Measurements from ENCODE around the gene LAT. TPM values are rescaled to one million over a fixed set of nuclear protein-coding genes. Genes with fewer than 3 reads are reported as not detected.
A peak's percentile ranks its signal among the peaks of the same experiment; 100 is the strongest.

The LAT gene
- total and polyA plus RNA-seq, 2 of the 13 experiments (the other 11 are each of a cell fraction or from before 2014, with no cell fraction given), result 2.0 to 3.0 TPM

DNA sequence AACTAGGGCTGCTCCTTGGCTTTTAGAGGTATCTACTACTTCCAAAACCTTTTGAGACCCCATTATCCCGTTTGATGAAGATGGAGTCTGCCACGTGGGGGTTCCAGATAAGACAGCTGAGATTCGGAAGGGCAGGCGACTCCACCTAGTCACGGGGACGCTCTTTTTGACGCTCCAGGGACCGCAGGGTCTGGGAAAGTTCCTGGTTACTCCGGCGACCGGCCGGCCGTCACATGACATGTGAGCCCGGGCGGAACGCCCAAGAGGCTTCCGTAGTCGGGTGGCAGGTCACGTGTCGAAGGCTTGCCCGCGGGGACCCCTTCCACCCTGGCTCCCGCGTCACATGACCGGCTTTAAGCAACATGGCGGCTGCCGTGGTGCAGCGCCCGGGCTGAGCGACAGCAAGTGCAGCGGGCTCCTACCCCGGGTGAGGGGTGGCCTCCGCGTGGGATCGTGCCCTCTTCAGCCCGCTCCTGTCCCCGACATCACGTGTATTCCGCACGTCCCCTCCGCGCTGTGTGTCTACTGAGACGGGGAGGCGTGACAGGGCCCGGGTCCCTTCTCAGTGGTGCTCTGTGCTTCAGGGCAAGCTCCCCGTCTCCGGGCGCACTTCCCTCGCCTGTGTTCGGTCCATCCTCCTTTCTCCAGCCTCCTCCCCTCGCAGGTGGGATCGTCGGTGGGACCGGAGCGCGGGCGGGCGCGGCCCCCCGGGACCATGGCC is 10.3 kb upstream of the LAT start, which contains the start of gene SPNS1 (continued):
- TF ChIP-seq, protein P1, sequence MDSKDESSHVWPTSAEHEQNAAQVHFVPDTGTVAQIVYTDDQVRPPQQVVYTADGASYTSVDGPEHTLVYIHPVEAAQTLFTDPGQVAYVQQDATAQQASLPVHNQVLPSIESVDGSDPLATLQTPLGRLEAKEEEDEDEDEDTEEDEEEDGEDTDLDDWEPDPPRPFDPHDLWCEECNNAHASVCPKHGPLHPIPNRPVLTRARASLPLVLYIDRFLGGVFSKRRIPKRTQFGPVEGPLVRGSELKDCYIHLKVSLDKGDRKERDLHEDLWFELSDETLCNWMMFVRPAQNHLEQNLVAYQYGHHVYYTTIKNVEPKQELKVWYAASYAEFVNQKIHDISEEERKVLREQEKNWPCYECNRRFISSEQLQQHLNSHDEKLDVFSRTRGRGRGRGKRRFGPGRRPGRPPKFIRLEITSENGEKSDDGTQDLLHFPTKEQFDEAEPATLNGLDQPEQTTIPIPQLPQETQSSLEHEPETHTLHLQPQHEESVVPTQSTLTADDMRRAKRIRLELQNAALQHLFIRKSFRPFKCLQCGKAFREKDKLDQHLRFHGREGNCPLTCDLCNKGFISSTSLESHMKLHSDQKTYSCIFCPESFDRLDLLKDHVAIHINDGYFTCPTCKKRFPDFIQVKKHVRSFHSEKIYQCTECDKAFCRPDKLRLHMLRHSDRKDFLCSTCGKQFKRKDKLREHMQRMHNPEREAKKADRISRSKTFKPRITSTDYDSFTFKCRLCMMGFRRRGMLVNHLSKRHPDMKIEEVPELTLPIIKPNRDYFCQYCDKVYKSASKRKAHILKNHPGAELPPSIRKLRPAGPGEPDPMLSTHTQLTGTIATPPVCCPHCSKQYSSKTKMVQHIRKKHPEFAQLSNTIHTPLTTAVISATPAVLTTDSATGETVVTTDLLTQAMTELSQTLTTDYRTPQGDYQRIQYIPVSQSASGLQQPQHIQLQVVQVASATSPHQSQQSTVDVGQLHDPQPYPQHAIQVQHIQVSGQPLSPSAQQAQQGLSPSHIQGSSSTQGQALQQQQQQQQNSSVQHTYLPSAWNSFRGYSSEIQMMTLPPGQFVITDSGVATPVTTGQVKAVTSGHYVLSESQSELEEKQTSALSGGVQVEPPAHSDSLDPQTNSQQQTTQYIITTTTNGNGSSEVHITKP (CRISPR knock-in tag; IDR thresholded peaks at IDR 0.05; ENCODE audit: low read depth), result 0 out of 2 replicates have a peak, but pooled peaks have one; percentile 39
- TF ChIP-seq, protein P2, sequence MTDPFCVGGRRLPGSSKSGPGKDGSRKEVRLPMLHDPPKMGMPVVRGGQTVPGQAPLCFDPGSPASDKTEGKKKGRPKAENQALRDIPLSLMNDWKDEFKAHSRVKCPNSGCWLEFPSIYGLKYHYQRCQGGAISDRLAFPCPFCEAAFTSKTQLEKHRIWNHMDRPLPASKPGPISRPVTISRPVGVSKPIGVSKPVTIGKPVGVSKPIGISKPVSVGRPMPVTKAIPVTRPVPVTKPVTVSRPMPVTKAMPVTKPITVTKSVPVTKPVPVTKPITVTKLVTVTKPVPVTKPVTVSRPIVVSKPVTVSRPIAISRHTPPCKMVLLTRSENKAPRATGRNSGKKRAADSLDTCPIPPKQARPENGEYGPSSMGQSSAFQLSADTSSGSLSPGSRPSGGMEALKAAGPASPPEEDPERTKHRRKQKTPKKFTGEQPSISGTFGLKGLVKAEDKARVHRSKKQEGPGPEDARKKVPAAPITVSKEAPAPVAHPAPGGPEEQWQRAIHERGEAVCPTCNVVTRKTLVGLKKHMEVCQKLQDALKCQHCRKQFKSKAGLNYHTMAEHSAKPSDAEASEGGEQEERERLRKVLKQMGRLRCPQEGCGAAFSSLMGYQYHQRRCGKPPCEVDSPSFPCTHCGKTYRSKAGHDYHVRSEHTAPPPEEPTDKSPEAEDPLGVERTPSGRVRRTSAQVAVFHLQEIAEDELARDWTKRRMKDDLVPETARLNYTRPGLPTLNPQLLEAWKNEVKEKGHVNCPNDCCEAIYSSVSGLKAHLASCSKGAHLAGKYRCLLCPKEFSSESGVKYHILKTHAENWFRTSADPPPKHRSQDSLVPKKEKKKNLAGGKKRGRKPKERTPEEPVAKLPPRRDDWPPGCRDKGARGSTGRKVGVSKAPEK (CRISPR knock-in tag; IDR thresholded peaks at IDR 0.05; ENCODE audit: borderline replicate concordance), result no peak
- no peak for TF ChIP-seq HNRNPUL1 (IDR thresholded peaks at IDR 0.05; ENCODE audit: low read depth, low read length)
- peak; percentile 86 for TF ChIP-seq ZIK1 (CRISPR knock-in tag; IDR thresholded peaks at IDR 0.05; ENCODE audit: borderline replicate concordance, low read depth)
- TF ChIP-seq ZNF782 (CRISPR knock-in tag; IDR thresholded peaks at IDR 0.05; ENCODE audit: borderline replicate concordance), result peak; percentile 85; the same call in 1 of the 2 replicates
- no peak for TF ChIP-seq ZFP36 (IDR thresholded peaks at IDR 0.05; ENCODE audit: borderline replicate concordance, low read depth, low read length, partially characterized antibody)
- peak; percentile 89; the same call in 1 of the 2 replicates for TF ChIP-seq BORCS8-MEF2B (CRISPR knock-in tag; IDR thresholded peaks at IDR 0.05)
- TF ChIP-seq RORA (CRISPR knock-in tag; IDR thresholded peaks at IDR 0.05), result no peak
- peak; percentile 96 for TF ChIP-seq FOXK1 (CRISPR knock-in tag; IDR thresholded peaks at IDR 0.05; ENCODE audit: borderline replicate concordance, low read depth)
- no peak; the same call in 1 of the 2 replicates for TF ChIP-seq ZNF234 (CRISPR knock-in tag; conservative IDR thresholded peaks at IDR 0.05)
- TF ChIP-seq, protein P3, sequence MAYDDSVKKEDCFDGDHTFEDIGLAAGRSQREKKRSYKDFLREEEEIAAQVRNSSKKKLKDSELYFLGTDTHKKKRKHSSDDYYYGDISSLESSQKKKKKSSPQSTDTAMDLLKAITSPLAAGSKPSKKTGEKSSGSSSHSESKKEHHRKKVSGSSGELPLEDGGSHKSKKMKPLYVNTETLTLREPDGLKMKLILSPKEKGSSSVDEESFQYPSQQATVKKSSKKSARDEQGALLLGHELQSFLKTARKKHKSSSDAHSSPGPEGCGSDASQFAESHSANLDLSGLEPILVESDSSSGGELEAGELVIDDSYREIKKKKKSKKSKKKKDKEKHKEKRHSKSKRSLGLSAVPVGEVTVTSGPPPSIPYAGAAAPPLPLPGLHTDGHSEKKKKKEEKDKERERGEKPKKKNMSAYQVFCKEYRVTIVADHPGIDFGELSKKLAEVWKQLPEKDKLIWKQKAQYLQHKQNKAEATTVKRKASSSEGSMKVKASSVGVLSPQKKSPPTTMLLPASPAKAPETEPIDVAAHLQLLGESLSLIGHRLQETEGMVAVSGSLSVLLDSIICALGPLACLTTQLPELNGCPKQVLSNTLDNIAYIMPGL (CRISPR knock-in tag; IDR thresholded peaks at IDR 0.05; ENCODE audit: borderline replicate concordance in 1 of 2, low read depth in 1 of 2), result peak in 1 of 2 experiments; percentile 92; a peak in 3 of 4 replicates
- TF ChIP-seq KAT7 (CRISPR knock-in tag; IDR thresholded peaks at IDR 0.05; ENCODE audit: borderline replicate concordance), result no peak
- no peak for TF ChIP-seq HHEX (CRISPR knock-in tag; IDR thresholded peaks at IDR 0.05)
- no peak for TF ChIP-seq MYNN (CRISPR knock-in tag; IDR thresholded peaks at IDR 0.05; ENCODE audit: low read depth)
- TF ChIP-seq ZFP82 (CRISPR knock-in tag; IDR thresholded peaks at IDR 0.05; ENCODE audit: borderline replicate concordance), result no peak
- TF ChIP-seq MED1 (CRISPR knock-in tag; IDR thresholded peaks at IDR 0.05), result peak; percentile 88
- TF ChIP-seq CEBPB (IDR thresholded peaks at IDR 0.05; ENCODE audit: borderline replicate concordance, low read depth, low read length), result no peak
- TF ChIP-seq, protein P4, sequence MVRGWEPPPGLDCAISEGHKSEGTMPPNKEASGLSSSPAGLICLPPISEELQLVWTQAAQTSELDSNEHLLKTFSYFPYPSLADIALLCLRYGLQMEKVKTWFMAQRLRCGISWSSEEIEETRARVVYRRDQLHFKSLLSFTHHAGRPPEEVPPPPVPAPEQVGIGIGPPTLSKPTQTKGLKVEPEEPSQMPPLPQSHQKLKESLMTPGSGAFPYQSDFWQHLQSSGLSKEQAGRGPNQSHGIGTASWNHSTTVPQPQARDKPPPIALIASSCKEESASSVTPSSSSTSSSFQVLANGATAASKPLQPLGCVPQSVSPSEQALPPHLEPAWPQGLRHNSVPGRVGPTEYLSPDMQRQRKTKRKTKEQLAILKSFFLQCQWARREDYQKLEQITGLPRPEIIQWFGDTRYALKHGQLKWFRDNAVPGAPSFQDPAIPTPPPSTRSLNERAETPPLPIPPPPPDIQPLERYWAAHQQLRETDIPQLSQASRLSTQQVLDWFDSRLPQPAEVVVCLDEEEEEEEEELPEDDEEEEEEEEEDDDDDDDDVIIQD (CRISPR knock-in tag; IDR thresholded peaks at IDR 0.05; ENCODE audit: low read depth), result no peak; the same call in 1 of the 2 replicates
- peak; percentile 72 for TF ChIP-seq RNF2 (conservative IDR thresholded peaks at IDR 0.05; ENCODE audit: low read depth)

Measured in HepG2 (cell line).